Stomach smooth muscle (tissue), 2 donors: ENCODE data around the gene CLEC4M.
"Not testable (repeated sequence)": the region's sequence is repeated elsewhere in the genome, so short reads cannot be mapped to it uniquely, and the experiment has no call there.

ENCODE experiments used
- H3K27ac ChIP-seq: one replicate; pipeline ENCODE4 v1.7.0; 2013; ENCODE audit warnings: mild to moderate bottlenecking, low read length, inconsistent platforms
- H3K27me3 ChIP-seq, 2 donors: one replicate each; pipeline ENCODE4 v1.7.0; 2013; ENCODE audit warnings: low read length in 2 of 2; ENCODE audit not compliant: insufficient read depth in 2 of 2, control insufficient read depth in 1 of 2
- H3K36me3 ChIP-seq, 2 donors: one replicate each; pipeline ENCODE4 v1.7.0; 2013; ENCODE audit warnings: low read length in 2 of 2; ENCODE audit not compliant: control insufficient read depth in 2 of 2, insufficient read depth in 2 of 2
- H3K4me1 ChIP-seq: one replicate; pipeline ENCODE4 v1.7.0; 2013; ENCODE audit warnings: low read length; ENCODE audit not compliant: control insufficient read depth, insufficient read depth
- H3K4me3 ChIP-seq, 2 donors: one replicate each; pipeline ENCODE4 v1.7.0; 2013; ENCODE audit warnings: low read length in 2 of 2
- H3K9ac ChIP-seq, 2 donors: one replicate each; pipeline ENCODE4 v1.7.0; 2013; ENCODE audit warnings: low read length in 2 of 2, mild to moderate bottlenecking in 1 of 2
- H3K9me3 ChIP-seq, 2 donors: one replicate each; pipeline ENCODE4 v1.7.0; 2013; ENCODE audit warnings: low read length in 2 of 2; ENCODE audit not compliant: control insufficient read depth in 2 of 2
- donor health status: healthy.
- donor health status: Pancreatic carcinoma.

CLEC4M gene

DNA sequence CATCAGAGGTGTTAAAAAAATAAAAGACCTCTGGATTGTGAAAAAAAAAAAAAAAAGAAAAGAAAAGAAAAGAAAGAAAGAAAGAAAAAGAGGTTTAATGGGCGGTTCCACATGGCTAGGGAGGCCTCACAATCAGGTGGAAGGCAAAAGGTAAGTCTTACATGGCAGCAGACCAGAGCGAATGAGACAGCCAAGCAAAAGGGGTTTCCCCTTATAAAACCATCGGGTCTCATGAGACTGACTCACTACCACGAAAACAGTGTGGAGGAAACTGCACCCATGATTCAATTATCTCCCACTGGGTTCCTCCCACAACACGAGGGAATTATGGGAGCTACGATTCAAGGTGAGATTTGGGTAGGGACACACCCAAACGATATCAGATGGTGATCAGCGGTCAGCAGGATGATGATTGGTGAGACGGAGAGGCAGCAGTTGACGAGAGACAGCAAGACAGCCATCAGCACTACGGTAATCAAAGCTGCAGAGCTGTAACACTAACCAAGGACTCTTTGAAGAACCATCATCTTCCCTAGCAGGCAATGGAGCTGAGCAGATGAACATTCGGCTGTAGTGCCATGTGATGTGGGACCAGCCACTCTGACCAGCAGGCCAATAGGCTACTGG lies 11.8 kb upstream of the CLEC4M start:
- no peak overlapping the region for H3K9ac ChIP-seq
- H3K36me3 ChIP-seq = no peaks in the 10 kb centered on the region
- peaks cover 1 to 4% of the 10 kb centered on the region in 2 donors for H3K9me3 ChIP-seq
- no peaks in the 10 kb centered on the region for H3K4me1 ChIP-seq
- no peak overlapping the region for H3K4me3 ChIP-seq
- H3K27ac ChIP-seq = no peak overlapping the region
- peaks cover 6 to 7% of the 10 kb centered on the region in 2 donors for H3K27me3 ChIP-seq

DNA sequence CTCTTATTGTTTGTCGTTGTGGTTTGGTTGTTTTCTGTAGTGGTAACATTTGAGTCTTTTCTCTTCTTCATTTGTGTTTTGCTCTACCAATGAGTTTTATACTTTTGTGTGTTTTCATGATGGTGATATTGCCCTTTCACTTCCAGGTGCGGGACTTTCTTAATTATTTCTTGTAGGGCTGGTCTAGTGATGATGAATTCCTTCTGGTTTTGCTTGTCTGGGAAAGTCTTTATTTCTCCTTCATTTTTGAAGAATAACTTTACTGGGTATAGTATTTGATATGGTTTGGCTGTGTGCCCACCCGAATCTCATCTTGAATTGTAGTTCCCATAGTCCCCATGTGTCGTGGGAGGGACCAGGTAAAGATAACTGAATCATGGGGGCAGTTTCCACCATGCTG lies 6.8 kb upstream of the CLEC4M start:
- Histone ChIP-seq H3K4me3 (no peak overlapping the region), H3K4me1 (peaks cover 2% of the 10 kb centered on the region), H3K36me3 (no peaks in the 10 kb centered on the region), H3K27ac (no peak overlapping the region), H3K9ac (no peak overlapping the region), H3K9me3 (peaks cover 9 to 16% of the 10 kb centered on the region in 2 donors), H3K27me3 (peaks cover 0 to 5% of the 10 kb centered on the region in 2 donors)

DNA sequence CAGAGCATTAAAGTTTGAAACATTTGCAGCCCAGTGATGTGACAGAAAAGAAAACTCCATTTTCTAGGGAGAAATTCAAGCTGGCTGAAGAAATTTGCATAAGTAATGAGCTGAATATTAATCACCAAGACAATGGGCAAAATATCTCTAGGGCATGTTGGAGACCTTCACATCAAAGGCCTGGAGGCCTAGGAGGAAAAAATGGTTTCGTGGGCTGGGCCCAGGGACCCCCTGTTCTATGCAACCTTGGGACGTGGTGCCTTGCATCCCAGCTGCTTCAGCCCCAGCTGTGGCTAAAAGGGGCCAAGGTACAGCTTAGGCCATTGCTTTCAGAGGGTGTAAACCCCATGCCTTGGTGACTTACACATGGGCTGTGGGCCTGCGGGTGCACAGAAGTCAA lies 5.7 kb upstream of the CLEC4M start:
- Histone ChIP-seq H3K4me3 (no peak overlapping the region), H3K9me3 (peaks cover 9 to 16% of the 10 kb centered on the region in 2 donors), H3K27me3 (peaks cover 0 to 5% of the 10 kb centered on the region in 2 donors), H3K4me1 (peaks cover 2% of the 10 kb centered on the region), H3K27ac (no peak overlapping the region), H3K36me3 (no peaks in the 10 kb centered on the region), H3K9ac (no peak overlapping the region)

DNA sequence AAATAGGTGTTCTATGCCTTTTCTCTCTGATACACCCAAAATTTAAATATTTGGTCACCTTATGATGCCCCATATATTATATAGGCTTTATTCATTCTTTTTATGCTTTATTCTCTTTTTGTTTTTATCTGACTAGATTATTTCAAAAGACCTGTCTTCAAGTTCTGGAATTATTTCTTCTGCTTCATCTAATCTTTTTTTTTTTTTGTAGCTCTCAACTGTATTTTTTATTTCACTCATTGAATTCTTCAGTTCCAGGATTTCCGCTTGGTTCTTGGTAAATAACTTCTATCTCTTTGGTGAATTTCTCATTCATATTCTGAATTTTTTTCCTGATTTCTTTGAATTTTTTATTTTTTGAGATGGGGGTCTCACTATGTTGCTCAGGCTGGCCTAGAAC lies 3.9 kb upstream of the CLEC4M start:
- Histone ChIP-seq H3K4me3 (no peak overlapping the region), H3K27me3 (peaks cover 0 to 8% of the 10 kb centered on the region in 2 donors), H3K36me3 (no peaks in the 10 kb centered on the region), H3K27ac (no peak overlapping the region), H3K9ac (no peak overlapping the region), H3K9me3 (peaks cover 9 to 16% of the 10 kb centered on the region in 2 donors), H3K4me1 (peaks cover 2% of the 10 kb centered on the region)

DNA sequence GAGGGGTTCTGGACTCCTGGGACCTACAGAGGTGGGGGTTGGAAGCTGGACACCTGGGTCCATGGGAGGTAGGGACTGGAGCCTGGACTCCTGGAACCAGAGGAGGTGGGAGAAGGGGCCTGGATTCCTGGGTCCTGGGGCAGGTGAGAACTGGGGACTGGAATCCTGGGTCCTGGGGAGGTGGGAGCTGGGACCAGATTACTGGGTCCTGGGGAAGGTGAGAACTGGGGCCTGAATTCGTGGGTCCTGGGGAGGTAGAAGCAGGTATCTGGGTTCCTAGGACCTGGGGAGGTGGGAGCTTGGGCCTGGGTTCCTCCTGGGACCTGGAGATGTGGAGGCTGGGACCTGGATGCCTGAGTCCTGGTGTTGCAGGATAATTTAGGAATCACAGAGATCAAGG lies 653 bp downstream of the CLEC4M start:
- Histone ChIP-seq H3K9me3 (peaks cover 0 to 2% of the 10 kb centered on the region in 2 donors), H3K27me3 (peaks cover 0 to 15% of the 10 kb centered on the region in 2 donors), H3K4me3 (no peak overlapping the region), H3K36me3 (no peaks in the 10 kb centered on the region), H3K27ac (no peak overlapping the region), H3K4me1 (peaks cover 2% of the 10 kb centered on the region), H3K9ac (no peak overlapping the region)

DNA sequence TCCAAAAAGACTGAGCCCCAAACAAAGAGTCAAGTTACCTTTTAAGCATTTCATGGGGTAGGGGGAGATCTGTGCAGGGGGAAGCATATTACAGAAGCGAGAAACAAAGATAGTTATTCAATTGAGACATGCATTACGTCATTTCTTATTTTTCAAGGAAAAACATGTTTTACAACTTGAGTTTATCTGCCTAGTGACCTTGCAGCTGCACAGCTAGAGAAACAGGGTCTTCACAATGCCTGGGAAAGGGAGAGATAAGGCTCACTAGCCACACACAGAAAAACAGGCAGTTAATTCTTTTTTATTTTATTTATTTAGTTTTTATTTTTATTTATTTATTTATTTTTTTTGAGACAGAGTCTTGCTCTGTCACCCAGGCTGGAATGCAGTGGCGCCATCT lies 1.1 kb downstream of the CLEC4M start:
- H3K27me3 ChIP-seq = peaks cover 0 to 15% of the 10 kb centered on the region in 2 donors
- H3K4me3 ChIP-seq, H3K9me3 ChIP-seq, H3K36me3 ChIP-seq, H3K27ac ChIP-seq, H3K9ac ChIP-seq, H3K4me1 ChIP-seq: not testable (repeated sequence)

DNA sequence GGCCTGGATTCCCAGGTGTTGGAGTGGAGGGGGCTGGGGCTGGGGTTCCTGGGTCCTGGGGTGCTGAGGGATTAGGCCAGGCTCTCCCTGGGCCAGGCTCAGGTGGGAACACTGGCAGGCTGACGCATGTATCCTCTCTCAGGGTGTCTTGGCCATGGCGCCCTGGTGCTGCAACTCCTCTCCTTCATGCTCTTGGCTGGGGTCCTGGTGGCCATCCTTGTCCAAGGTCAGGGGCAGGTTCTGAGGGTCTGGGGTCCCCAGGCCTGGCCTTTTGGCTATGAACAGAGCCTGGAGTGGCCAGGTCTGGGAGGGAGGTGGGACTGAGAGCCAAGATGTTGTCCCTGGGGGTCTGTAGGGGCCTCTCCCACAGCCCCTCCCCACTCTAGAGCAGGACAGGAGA lies 2.0 kb downstream of the CLEC4M start:
- not testable (repeated sequence) for H3K4me1 ChIP-seq, H3K36me3 ChIP-seq, H3K9me3 ChIP-seq, H3K9ac ChIP-seq, H3K4me3 ChIP-seq, H3K27ac ChIP-seq
- H3K27me3 ChIP-seq = peaks cover 0 to 17% of the 10 kb centered on the region in 2 donors

DNA sequence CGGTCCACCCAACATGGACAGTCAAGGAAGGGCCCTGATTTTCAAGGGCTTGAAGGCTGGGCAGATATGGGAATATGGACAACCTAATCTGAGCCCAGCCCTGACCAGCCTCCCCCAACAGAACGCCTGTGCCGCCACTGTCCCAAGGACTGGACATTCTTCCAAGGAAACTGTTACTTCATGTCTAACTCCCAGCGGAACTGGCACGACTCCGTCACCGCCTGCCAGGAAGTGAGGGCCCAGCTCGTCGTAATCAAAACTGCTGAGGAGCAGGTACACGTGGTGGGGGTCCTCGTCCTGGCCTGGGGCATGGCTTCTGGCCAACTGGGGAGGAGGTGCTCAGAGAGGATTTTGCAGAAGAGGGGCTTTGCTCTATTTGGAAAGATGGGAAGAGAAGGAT lies 3.5 kb downstream of the CLEC4M start:
- Histone ChIP-seq H3K27me3 (peaks cover 0 to 12% of the 10 kb centered on the region in 2 donors), H3K4me3 (no peak overlapping the region)

DNA sequence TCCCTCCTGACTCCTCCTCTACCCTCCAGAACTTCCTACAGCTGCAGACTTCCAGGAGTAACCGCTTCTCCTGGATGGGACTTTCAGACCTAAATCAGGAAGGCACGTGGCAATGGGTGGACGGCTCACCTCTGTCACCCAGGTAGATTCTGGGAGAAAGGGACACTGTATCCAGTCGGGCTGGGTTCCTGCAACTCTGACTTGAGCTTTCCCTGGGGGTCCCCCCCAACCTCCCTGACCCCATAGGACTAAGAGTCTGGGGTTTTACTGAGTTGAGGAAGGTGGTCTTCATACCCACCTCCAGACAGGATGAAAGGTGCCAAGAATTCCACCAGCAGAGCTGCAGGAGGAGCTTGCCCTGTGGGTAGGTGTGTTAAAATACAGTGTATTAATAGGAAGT lies 4.4 kb downstream of the CLEC4M start:
- no peak overlapping the region for H3K4me3 ChIP-seq
- no peak overlapping the region for H3K27ac ChIP-seq
- no peak overlapping the region for H3K9ac ChIP-seq
- H3K36me3 ChIP-seq = no peaks in the 10 kb centered on the region
- no peaks in the 10 kb centered on the region for H3K9me3 ChIP-seq
- H3K4me1 ChIP-seq = no peaks in the 10 kb centered on the region
- peaks cover 0 to 12% of the 10 kb centered on the region in 2 donors for H3K27me3 ChIP-seq

More for the DNA sequence above, 3.5 kb downstream of the CLEC4M start:
- Histone ChIP-seq H3K4me1 (no peaks in the 10 kb centered on the region), H3K27ac (no peak overlapping the region), H3K36me3 (no peaks in the 10 kb centered on the region), H3K9ac (no peak overlapping the region), H3K9me3 (no peaks in the 10 kb centered on the region)

DNA sequence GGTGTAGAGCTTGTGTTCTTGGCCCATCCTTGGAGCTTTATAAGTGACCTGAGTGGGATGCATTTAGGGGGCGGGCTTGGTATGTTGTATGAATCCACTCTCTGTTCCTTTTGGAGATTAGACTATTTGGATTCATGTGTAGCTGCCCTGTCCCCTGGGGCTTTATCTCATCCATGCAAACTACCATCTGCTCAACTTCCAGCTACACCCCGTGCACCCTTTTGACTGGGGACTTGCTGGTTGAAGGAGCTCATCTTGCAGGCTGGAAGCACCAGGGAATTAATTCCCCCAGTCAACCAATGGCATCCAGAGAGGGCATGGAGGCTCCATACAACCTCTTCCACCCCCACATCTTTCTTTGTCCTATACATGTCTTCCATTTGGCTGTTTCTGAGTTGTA lies 6.1 kb downstream of the CLEC4M start:
- Histone ChIP-seq H3K36me3 (no peaks in the 10 kb centered on the region), H3K4me1 (no peaks in the 10 kb centered on the region), H3K27ac (no peak overlapping the region), H3K4me3 (no peak overlapping the region), H3K9me3 (no peaks in the 10 kb centered on the region), H3K9ac (no peak overlapping the region), H3K27me3 (peaks cover 0 to 9% of the 10 kb centered on the region in 2 donors)

DNA sequence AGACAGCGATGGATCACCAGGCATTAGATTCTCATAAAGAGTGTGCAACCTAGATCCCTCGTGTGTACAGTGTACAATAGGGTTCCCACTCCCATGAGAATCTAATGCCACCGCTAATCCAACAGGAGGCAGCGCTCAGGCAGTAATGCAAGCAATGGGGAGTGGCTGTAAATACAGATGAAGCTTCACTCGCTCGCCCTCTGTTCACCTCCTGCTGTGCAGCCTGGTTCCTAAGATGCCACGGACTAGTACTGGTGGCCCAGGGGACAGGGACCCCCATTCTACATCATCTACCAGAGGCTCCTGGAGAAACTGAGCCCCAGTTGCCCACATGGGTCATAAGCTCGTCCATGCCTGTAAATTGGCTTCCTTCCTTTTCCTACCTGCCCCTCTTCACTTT lies 8.0 kb downstream of the CLEC4M start:
- no peaks in the 10 kb centered on the region for H3K4me1 ChIP-seq
- H3K9me3 ChIP-seq = no peaks in the 10 kb centered on the region
- no peak overlapping the region for H3K4me3 ChIP-seq
- H3K36me3 ChIP-seq = no peaks in the 10 kb centered on the region
- H3K9ac ChIP-seq = no peak overlapping the region
- H3K27me3 ChIP-seq = peaks cover 0 to 9% of the 10 kb centered on the region in 2 donors
- no peak overlapping the region for H3K27ac ChIP-seq
